Esophagus squamous epithelium (tissue), 4 donors: ENCODE data around the gene KLHL17.

Experiments
- CTCF ChIP-seq, 6 experiments: fragments of 450-650 bp in 4 of 6; fragments of 200-600 bp in 2 of 6; sonication (generic) in 2 of 6; IDR thresholded peaks; one replicate each; pipeline ENCODE4 v1.5.1; 2016 to 2019; ENCODE audit warnings: antibody characterized with exemption in 6 of 6, mild to moderate bottlenecking in 4 of 6, moderate library complexity in 4 of 6
- POLR2A ChIP-seq, 4 donors: fragments of 450-650 bp; IDR thresholded peaks; one replicate each; pipeline ENCODE4 v1.6.1; 2017; ENCODE audit warnings: antibody characterized with exemption in 4 of 4, mild to moderate bottlenecking in 4 of 4, moderate library complexity in 3 of 4

- TF ChIP-seq CTCF (IDR thresholded peaks at IDR 0.05) (no peak), POLR2A (IDR thresholded peaks at IDR 0.05) (no peak)
Observed at GRCh38 chr1:963746-964525, 3.6 kb downstream of the KLHL17 start.
